GM18873 (cell line): ENCODE measurements around the gene ZDHHC23.
A peak's percentile ranks its signal among the peaks of the same experiment; 100 is the strongest.

Experiments used
- ATAC-seq: cut with Tn5 transposase; IDR thresholded peaks from one replicate; pipeline ENCODE4 v1.9.1; 2021; ENCODE audit warnings: mild to moderate bottlenecking, moderate library complexity, moderate number of reproducible peaks; ENCODE audit not compliant: unreplicated experiment, low FRiP score

The ZDHHC23 gene

GRCh38 chr3:113985541-113985940 is 37.7 kb downstream of the ZDHHC23 start:
- no peak for ATAC-seq

GRCh38 chr3:114005481-114005880 is 57.7 kb downstream of the ZDHHC23 start:
- peak; percentile 85 for ATAC-seq

- ATAC-seq = no peak
Observed at GRCh38 chr3:114011059-114011797, 63.4 kb downstream of the ZDHHC23 start.
